22Rv1 (cell line): ENCODE data around the gene STK38L.

Source experiments
- H3K27ac ChIP-seq: fragments of 450-650 bp; 2 replicates; pipeline ENCODE4 v1.5.1; 2017
- ZFX ChIP-seq: fragments of 450-650 bp; IDR thresholded peaks from 2 replicates; pipeline ENCODE4 v1.6.1; 2017; ENCODE audit warnings: antibody characterized with exemption, borderline replicate concordance
- TF ChIP-seq, protein P1 (sequence below): fragments of 450-650 bp; IDR thresholded peaks from 2 replicates; pipeline ENCODE4 v1.5.1; 2017; ENCODE audit warnings: mild to moderate bottlenecking

Gene STK38L

DNA sequence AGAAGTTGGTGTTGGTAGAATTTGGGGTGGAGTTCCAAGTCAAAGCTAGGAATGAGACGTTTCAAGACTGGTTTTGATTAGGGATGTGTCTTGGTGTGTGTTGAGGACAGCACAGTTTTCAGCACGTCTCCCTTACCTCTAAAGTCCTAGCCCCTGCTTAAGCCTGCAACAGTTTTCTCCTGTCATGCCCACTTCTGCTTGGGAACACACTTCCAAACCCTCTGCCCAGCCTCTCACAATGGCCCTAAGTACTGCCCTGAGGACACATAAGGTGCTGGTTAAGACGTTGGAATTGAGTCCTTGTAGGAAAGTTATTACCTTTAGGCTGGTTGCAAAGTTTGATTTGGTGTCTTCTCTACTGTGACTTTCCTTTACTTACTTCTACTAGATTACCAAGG, 87.8 kb downstream of the STK38L start:
- TF ChIP-seq ZFX, result no peak
- TF ChIP-seq, protein P1, sequence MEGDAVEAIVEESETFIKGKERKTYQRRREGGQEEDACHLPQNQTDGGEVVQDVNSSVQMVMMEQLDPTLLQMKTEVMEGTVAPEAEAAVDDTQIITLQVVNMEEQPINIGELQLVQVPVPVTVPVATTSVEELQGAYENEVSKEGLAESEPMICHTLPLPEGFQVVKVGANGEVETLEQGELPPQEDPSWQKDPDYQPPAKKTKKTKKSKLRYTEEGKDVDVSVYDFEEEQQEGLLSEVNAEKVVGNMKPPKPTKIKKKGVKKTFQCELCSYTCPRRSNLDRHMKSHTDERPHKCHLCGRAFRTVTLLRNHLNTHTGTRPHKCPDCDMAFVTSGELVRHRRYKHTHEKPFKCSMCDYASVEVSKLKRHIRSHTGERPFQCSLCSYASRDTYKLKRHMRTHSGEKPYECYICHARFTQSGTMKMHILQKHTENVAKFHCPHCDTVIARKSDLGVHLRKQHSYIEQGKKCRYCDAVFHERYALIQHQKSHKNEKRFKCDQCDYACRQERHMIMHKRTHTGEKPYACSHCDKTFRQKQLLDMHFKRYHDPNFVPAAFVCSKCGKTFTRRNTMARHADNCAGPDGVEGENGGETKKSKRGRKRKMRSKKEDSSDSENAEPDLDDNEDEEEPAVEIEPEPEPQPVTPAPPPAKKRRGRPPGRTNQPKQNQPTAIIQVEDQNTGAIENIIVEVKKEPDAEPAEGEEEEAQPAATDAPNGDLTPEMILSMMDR, result no peak
- no peak overlapping the region for H3K27ac ChIP-seq

DNA sequence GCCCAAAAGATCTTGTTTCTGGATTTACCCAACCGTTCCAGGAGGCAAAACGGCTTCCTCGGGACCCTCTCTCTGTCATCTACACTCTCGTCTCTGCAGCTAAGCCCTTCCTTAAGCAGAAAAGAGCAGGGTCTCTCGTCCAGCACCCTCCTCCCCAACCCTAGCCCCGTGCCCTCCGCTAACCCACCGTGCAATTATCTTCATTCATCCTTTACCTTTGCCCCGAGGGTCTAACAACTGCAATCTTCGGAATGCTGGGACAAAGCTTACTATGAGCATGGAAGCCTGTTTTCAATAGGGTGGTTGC, 88.3 kb downstream of the STK38L start:
- no peak overlapping the region for H3K27ac ChIP-seq
- TF ChIP-seq, protein P1, result no peak
- TF ChIP-seq ZFX, result no peak

DNA sequence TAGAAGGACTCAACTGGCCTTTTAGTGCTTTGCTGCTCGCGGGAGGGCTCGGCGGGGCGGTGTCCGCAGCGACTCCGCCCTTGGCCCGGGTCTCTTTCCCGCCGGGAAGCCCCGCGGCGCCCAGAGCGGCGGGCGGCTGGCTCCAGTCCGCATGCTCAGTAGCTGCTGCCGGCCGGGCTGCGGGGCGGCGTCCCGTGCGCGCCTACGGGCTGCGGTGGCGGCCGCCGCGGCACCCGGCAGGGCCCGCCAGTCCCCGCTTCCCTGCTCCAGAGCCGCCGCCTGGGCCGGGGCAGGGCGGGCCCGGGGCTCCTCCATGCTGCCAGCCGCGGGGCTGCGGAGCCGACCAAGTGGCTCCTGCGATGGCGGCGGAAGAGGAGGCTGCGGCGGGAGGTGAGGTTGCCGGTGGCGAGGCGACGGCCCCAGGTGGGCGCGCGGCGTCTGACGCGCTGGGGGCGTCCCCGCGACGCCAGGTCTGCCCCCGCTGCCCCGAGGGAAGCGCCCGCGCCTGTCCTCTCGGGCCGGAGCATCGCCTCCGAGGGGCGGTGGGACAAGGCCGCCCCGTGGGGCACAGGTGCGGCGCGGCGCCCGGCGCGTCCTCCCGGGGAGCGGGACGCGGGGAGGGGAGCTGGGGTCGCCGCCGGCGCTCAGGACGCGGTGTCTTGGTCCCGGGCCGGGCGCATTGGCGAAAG, 88.8 kb downstream of the STK38L start, which contains the start of gene BMAL2:
TSS of gene BMAL2 (plus strand) at position 123 of the 689 bp plus-strand sequence. CDS start at position 360, 237 bp downstream.
- H3K27ac ChIP-seq, result no peak within 1 kb of the TSS
- TF ChIP-seq, protein P1, result no peak; the same call in 1 of the 2 replicates
- TF ChIP-seq ZFX, result no peak

DNA sequence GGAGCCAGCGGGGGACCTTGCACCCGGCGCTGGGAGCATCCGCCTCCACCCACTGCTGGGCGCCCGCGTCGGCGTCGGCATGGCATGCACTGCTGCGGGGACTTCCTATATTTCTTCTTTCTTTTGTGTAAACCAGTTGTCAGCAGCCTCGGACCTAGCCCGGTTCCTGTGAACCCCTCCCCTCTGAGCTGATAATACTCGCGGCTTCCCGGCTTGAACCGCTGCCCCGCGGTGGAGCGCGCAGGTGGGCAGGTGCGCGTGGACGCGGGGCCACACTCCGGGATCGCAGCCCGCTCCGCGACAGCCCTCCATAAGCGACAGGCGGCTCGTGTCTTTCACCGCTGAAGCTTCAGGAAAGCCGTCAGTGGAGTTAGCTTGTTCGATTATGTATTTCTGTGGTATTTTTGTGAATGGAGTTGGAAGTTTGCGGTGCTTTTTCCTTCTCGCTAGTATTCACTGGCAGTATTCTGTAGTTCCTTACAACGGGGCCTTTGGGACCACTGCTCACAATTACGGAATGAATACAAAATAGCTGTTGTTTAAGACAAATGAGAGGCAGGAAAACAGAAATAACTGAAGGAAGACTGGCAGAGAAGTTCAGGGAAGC, 89.4 kb downstream of the STK38L start:
- H3K27ac ChIP-seq, result no peak overlapping the region
- TF ChIP-seq, protein P1, result no peak
- TF ChIP-seq ZFX, result no peak

DNA sequence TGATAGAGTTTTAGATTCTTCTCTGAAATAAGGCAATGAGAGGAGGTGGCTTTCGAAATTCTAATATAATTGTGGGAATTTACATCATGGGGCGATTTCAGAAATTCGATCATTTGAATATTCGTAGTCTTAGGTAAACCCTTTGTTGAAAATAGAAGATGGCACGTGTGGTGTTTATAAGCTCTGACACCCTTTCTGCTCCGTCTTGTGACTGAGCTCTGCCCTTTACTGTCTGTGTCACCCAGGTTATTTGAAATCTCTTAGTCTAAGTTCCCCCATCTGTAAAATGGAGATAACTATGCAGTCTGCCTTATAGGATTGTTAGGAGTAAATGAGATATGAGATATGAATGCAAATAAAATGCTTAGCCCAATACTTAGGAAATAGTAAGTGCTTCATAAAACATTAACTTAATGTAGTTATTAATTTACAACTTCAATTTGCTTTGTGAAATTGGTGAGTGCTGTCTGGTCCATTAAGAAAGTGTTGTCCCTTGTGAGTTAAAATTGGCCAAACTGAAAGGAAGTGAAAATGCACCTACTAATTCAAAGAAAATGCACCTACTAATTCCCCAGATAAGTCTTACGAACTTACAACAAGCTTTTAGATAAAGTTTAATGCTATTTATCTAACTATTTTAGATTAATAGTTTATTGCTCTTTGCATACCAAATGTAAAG, 90.1 kb downstream of the STK38L start:
- H3K27ac ChIP-seq, result no peak overlapping the region
- TF ChIP-seq ZFX, result no peak
- TF ChIP-seq, protein P1, result no peak

DNA sequence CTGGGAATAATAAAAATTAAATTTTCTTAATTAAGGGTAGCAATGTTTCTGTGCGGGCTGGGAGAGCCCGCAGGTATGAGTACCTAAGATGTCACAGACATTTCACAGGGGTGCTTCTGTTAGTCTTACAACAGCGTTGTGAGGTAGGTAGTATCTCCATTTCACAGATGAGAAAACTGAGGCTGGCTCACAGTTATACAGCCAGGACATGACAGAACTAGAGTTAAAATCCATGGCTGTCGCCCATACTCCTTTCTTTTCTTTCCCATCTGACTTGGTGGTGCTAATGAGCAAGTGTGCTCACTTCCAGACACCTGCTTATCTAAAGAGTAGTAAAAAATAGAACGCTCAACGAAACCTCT, 90.6 kb downstream of the STK38L start:
- TF ChIP-seq ZFX, result no peak
- TF ChIP-seq, protein P1, result no peak
- no peak overlapping the region for H3K27ac ChIP-seq
